Smooth muscle cell (in vitro differentiated cells): ENCODE results near the gene SLIT3. TPM values are rescaled to one million over a fixed set of nuclear protein-coding genes. Genes with fewer than 3 reads are reported as not detected.
"Not testable (repeated sequence)": the region's sequence is repeated elsewhere in the genome, so short reads cannot be mapped to it uniquely, and the experiment has no call there.

Experiments
- DNase-seq: peaks from one replicate; lab custom pipeline; 2025; ENCODE audit not compliant: unreplicated experiment; lab: John Stamatoyannopoulos, UW
- H2AFZ ChIP-seq: fragments of 200-600 bp; sonication (generic); 2 replicates; pipeline ENCODE4 v1.6.0; 2016; ENCODE audit warnings: antibody characterized with exemption, low read depth, mild to moderate bottlenecking
- H3F3A ChIP-seq: fragments of 200-600 bp; sonication (generic); 2 replicates; pipeline ENCODE4 v1.6.0; 2017; ENCODE audit warnings: antibody characterized with exemption, low read depth
- H3K27ac ChIP-seq: fragments of 200-600 bp; sonication (generic); 2 replicates; pipeline ENCODE4 v1.5.1; 2016; ENCODE audit warnings: low read depth, mild to moderate bottlenecking
- H3K27me3 ChIP-seq: fragments of 200-600 bp; sonication (generic); 2 replicates; pipeline ENCODE4 v1.6.1; 2016; ENCODE audit warnings: low read depth, mild to moderate bottlenecking
- H3K36me3 ChIP-seq: fragments of 200-600 bp; sonication (generic); 2 replicates; pipeline ENCODE4 v1.5.1; 2016; ENCODE audit warnings: low read depth
- H3K4me1 ChIP-seq: fragments of 200-600 bp; sonication (generic); 2 replicates; pipeline ENCODE4 v1.5.1; 2016; ENCODE audit warnings: low read depth
- H3K4me2 ChIP-seq: fragments of 200-600 bp; sonication (generic); 2 replicates; pipeline ENCODE4 v1.6.0; 2016; ENCODE audit warnings: mild to moderate bottlenecking
- H3K4me3 ChIP-seq: fragments of 200-600 bp; sonication (generic); 2 replicates; pipeline ENCODE4 v1.5.1; 2016; ENCODE audit warnings: mild to moderate bottlenecking
- H3K79me2 ChIP-seq: fragments of 200-600 bp; sonication (generic); 2 replicates; pipeline ENCODE4 v1.6.0; 2016; ENCODE audit warnings: low read depth, mild to moderate bottlenecking
- H3K9ac ChIP-seq: fragments of 200-600 bp; sonication (generic); 2 replicates; pipeline ENCODE4 v1.6.0; 2016; ENCODE audit warnings: low read depth
- H3K9me3 ChIP-seq: fragments of 200-600 bp; sonication (generic); replicated peaks from 2 replicates; pipeline ENCODE4 v1.5.1; 2016; ENCODE audit warnings: low read depth
- H4K20me1 ChIP-seq: fragments of 200-600 bp; sonication (generic); 2 replicates; pipeline ENCODE4 v1.6.0; 2016; ENCODE audit warnings: low read depth
- CTCF ChIP-seq: fragments of 200-600 bp; sonication (generic); IDR thresholded peaks from 2 replicates; pipeline ENCODE4 v1.5.1; 2017; ENCODE audit warnings: borderline replicate concordance, mild to moderate bottlenecking, antibody characterized with exemption; ENCODE audit not compliant: insufficient read depth, poor library complexity, severe bottlenecking
- WGBS: methylation state at CpG from one replicate; pipeline ENCODE4 v1.1.7; 2016; ENCODE audit warnings: low lambda C conversion rate; 5-methylcytosine and 5-hydroxymethylcytosine counted together
- polyA plus RNA-seq: library from polyadenylated mRNA; unstranded; fragments of >200 nt; fragmentation: Nextera tagmentation; extraction: Ambion mirVana; gene quantifications from 2 replicates; pipeline ENCODE4 v1.2.1, GENCODE V29; 2016
- total RNA-seq: library from RNA; depleted of rRNA; stranded (reverse); fragments of >200 nt; gene quantifications from 2 replicates; pipeline ENCODE4 v1.2.3, GENCODE V29; 2014

The SLIT3 gene
- total and polyA plus RNA-seq, 2 experiments from 2014 or later: 25.4 to 29.5 TPM

GRCh38 chr5:169216866-169217265 lies 84.1 kb downstream of the SLIT3 start:
- Histone ChIP-seq H3K4me2 (no peak overlapping the region), H3K27me3 (no peaks in the 10 kb centered on the region), H4K20me1 (peaks cover 17% of the 10 kb centered on the region), H3K4me1 (no peaks in the 10 kb centered on the region), H3K9ac (no peak overlapping the region), H3K4me3 (no peak overlapping the region), H3K79me2 (no peaks in the 10 kb centered on the region), H2AFZ (no peak overlapping the region), H3K27ac (no peak overlapping the region), H3K36me3 (no peaks in the 10 kb centered on the region), H3K9me3 (no peaks in the 10 kb centered on the region), H3F3A (peaks cover 4% of the 10 kb centered on the region)
- 83% methylated on average over 8 of the region's 8 CpGs for WGBS
- DNase-seq: no peak
- no peak for TF ChIP-seq CTCF

GRCh38 chr5:169213479-169213878 lies 87.5 kb downstream of the SLIT3 start:
- Histone ChIP-seq H3K4me3 (no peak overlapping the region), H3K4me1 (no peaks in the 10 kb centered on the region), H3F3A (no peaks in the 10 kb centered on the region), H3K9ac (peak overlapping the region; percentile 35), H2AFZ (no peak overlapping the region), H3K27ac (peak overlapping the region; percentile 84), H3K79me2 (no peaks in the 10 kb centered on the region), H3K9me3 (no peaks in the 10 kb centered on the region), H3K4me2 (peak overlapping the region; percentile 27), H4K20me1 (no peaks in the 10 kb centered on the region), H3K27me3 (no peaks in the 10 kb centered on the region), H3K36me3 (no peaks in the 10 kb centered on the region)
- TF ChIP-seq CTCF: no peak
- no peak for DNase-seq

- H3K79me2 ChIP-seq, H2AFZ ChIP-seq, H3K4me3 ChIP-seq, H3K27ac ChIP-seq, H3K4me2 ChIP-seq, H4K20me1 ChIP-seq, DNase-seq, H3F3A ChIP-seq, H3K27me3 ChIP-seq, H3K36me3 ChIP-seq, H3K9me3 ChIP-seq, H3K4me1 ChIP-seq, H3K9ac ChIP-seq: not testable (repeated sequence)
- WGBS: 97% methylated on average over 3 of the region's 3 CpGs
Observed at GRCh38 chr5:169211761-169212160, 89.2 kb downstream of the SLIT3 start.

GRCh38 chr5:169204788-169205400 lies 96.0 kb downstream of the SLIT3 start:
- WGBS: 75% methylated on average over 8 of the region's 8 CpGs
- Histone ChIP-seq H3K9me3 (no peaks in the 10 kb centered on the region), H4K20me1 (no peaks in the 10 kb centered on the region), H2AFZ (no peak overlapping the region), H3K4me3 (no peak overlapping the region), H3K4me2 (no peak overlapping the region), H3K27ac (no peak overlapping the region), H3F3A (no peaks in the 10 kb centered on the region), H3K9ac (no peak overlapping the region), H3K79me2 (no peaks in the 10 kb centered on the region), H3K36me3 (no peaks in the 10 kb centered on the region), H3K27me3 (no peaks in the 10 kb centered on the region), H3K4me1 (no peaks in the 10 kb centered on the region)
- TF ChIP-seq CTCF: no peak
- no peak for DNase-seq
